ENCODE results near the gene HLA-DPB1. TPM values are rescaled to one million over a fixed set of nuclear protein-coding genes. Genes with fewer than 3 reads are reported as not detected.
A peak's percentile ranks its signal among the peaks of the same experiment; 100 is the strongest.

Gene HLA-DPB1
- total and polyA plus RNA-seq, 9 of the 15 experiments (the other 6 are each of a cell fraction or from before 2014, with no cell fraction given), result 0.07 to 1.2 (median 0.51) TPM

- no peaks in the 10 kb centered on the region for H3K36me3 ChIP-seq (ENCODE audit: control insufficient read depth, insufficient read depth, low read length)
- ChIA-PET POLR2A (interaction anchor here (0.5 to 0.8 kb wide), 2 partner anchors 142 to 851 kb away, joined by 3 read pairs; no protein-coding TSS in a partner anchor), CTCF (ENCODE audit: low intra/inter-chr PET ratio) (interaction anchor here (1.2 kb wide), 1 partner anchor 99 kb away, joined by 4 read pairs; no protein-coding TSS in a partner anchor)
- H4K20me1 ChIP-seq (replicated peaks; ENCODE audit: control insufficient read depth, insufficient read depth, low read length), result no peaks in the 10 kb centered on the region; the same call in 1 of the 2 replicates
- no peaks in the 10 kb centered on the region for H3K9me1 ChIP-seq (ENCODE audit: control insufficient read depth, insufficient read depth, low read length)
- H3K4me2 ChIP-seq (ENCODE audit: insufficient read depth, low read length), result no peak overlapping the region
- FAIRE-seq (no peak), DNase-seq (ENCODE audit: extremely low read depth in 1 of 4, low spot score in 3 of 4) (no peak), ATAC-seq (no peak)
- 1% methylated on average over 7 of the region's 7 CpGs for WGBS (ENCODE audit: insufficient coverage, low coverage, missing lambda C conversion rate)
- peaks cover 0 to 6% of the 10 kb centered on the region in 2 experiments; a peak in 1 of 5 replicates for H3K4me1 ChIP-seq (replicated peaks in 1 of 2; ENCODE audit: control insufficient read depth in 2 of 2, insufficient read depth in 2 of 2, low read length in 2 of 2)
- H3K9ac ChIP-seq (ENCODE audit: insufficient read depth in 1 of 2, low read depth in 2 of 2, low read length in 2 of 2), result no peak overlapping the region
- in situ Hi-C loops (cut with MboI), result no loop called here
- H2AFZ ChIP-seq (ENCODE audit: low read depth, low read length), result no peak overlapping the region
- H3K79me2 ChIP-seq (ENCODE audit: control insufficient read depth, insufficient read depth, low read length), result no peaks in the 10 kb centered on the region
- no TSS peak for BruUV-seq (replicated peaks)
- intact Hi-C loops (cut with micrococcal nuclease), result no loop called here
- no peak overlapping the region for H3K27ac ChIP-seq (ENCODE audit: extremely low read depth, low read depth, low read length)
- H3K4me3 ChIP-seq, result no peak overlapping the region
- H3K27me3 ChIP-seq (ENCODE audit: control insufficient read depth in 2 of 2, insufficient read depth in 2 of 2, low read length in 2 of 2), result peaks cover 15 to 35% of the 10 kb centered on the region in 2 experiments; a peak in 4 of 5 replicates
- no peak for TF ChIP-seq SAFB2 (IDR thresholded peaks at IDR 0.05; ENCODE audit: borderline replicate concordance, low read depth, low read length, severe bottlenecking)
- no peak for TF ChIP-seq ID3 (CRISPR knock-in tag; IDR thresholded peaks at IDR 0.05)
- no peak for TF ChIP-seq ID3 (tag; IDR thresholded peaks at IDR 0.05)
- H3K9me3 ChIP-seq (replicated peaks; ENCODE audit: control insufficient read depth, insufficient read depth, low read depth, low read length), result no peaks in the 10 kb centered on the region
Measured at GRCh38 chr6:33113755-33114154, 38.0 kb downstream of the HLA-DPB1 start.

- H3K9me3 ChIP-seq (replicated peaks; ENCODE audit: control insufficient read depth, insufficient read depth, low read depth, low read length), result no peaks in the 10 kb centered on the region
- H3K9me1 ChIP-seq (ENCODE audit: control insufficient read depth, insufficient read depth, low read length), result no peaks in the 10 kb centered on the region
- no peak overlapping the region for H3K27ac ChIP-seq (ENCODE audit: extremely low read depth, low read depth, low read length)
- in situ Hi-C loops (cut with MboI), result no loop called here
- TF ChIP-seq SPI1 (IDR thresholded peaks at IDR 0.05; ENCODE audit: borderline replicate concordance, low read depth, low read length) (0 out of 2 replicates have a peak, but pooled peaks have one; percentile 1), NFXL1 (CRISPR knock-in tag; IDR thresholded peaks at IDR 0.05) (no peak)
- H4K20me1 ChIP-seq (replicated peaks; ENCODE audit: control insufficient read depth, insufficient read depth, low read length), result no peaks in the 10 kb centered on the region; the same call in 1 of the 2 replicates
- H3K4me3 ChIP-seq, result no peak overlapping the region
- FAIRE-seq (no peak), ATAC-seq (no peak), DNase-seq (ENCODE audit: extremely low read depth in 1 of 4, low spot score in 3 of 4) (no peak)
- no TSS peak for BruUV-seq (replicated peaks)
- ChIA-PET CTCF (ENCODE audit: low intra/inter-chr PET ratio) (interaction anchor here (1.2 kb wide), 1 partner anchor 100 kb away, joined by 4 read pairs; no protein-coding TSS in a partner anchor), POLR2A (interaction anchor here (0.5 to 0.9 kb wide), 3 partner anchors 143 to 850 kb away, joined by 3 read pairs; no protein-coding TSS in a partner anchor)
- H3K4me2 ChIP-seq (ENCODE audit: insufficient read depth, low read length), result no peak overlapping the region
- no peak overlapping the region for H3K9ac ChIP-seq (ENCODE audit: insufficient read depth in 1 of 2, low read depth in 2 of 2, low read length in 2 of 2)
- H3K27me3 ChIP-seq (ENCODE audit: control insufficient read depth in 2 of 2, insufficient read depth in 2 of 2, low read length in 2 of 2), result peaks cover 12 to 35% of the 10 kb centered on the region in 2 experiments; a peak in 4 of 5 replicates
- no peaks in the 10 kb centered on the region for H3K79me2 ChIP-seq (ENCODE audit: control insufficient read depth, insufficient read depth, low read length)
- no peak overlapping the region for H2AFZ ChIP-seq (ENCODE audit: low read depth, low read length)
- peaks cover 0 to 6% of the 10 kb centered on the region in 2 experiments; a peak in 1 of 5 replicates for H3K4me1 ChIP-seq (replicated peaks in 1 of 2; ENCODE audit: control insufficient read depth in 2 of 2, insufficient read depth in 2 of 2, low read length in 2 of 2)
- intact Hi-C loops (cut with micrococcal nuclease), result no loop called here
- H3K36me3 ChIP-seq (ENCODE audit: control insufficient read depth, insufficient read depth, low read length), result no peaks in the 10 kb centered on the region
Measured at GRCh38 chr6:33114406-33114805, 38.6 kb downstream of the HLA-DPB1 start.

All from K562 (cell line).